GM18499 (cell line): ENCODE data around the gene CACHD1.

Experiments used
- ATAC-seq: cut with Tn5 transposase; IDR thresholded peaks from one replicate; pipeline ENCODE4 v1.9.1; 2021; ENCODE audit warnings: moderate number of reproducible peaks; ENCODE audit not compliant: insufficient read depth, unreplicated experiment

Gene CACHD1

GRCh38 chr1:64469977-64470664, at the start of gene CACHD1:
CACHD1 (plus strand) TSS chr1:64470129; CDS start chr1:64470745, 616 bp downstream.
- no peak for ATAC-seq

- ATAC-seq: no peak
Observed at GRCh38 chr1:64421377-64421776, 48.6 kb upstream of the CACHD1 start.

GRCh38 chr1:64423526-64423925, 46.4 kb upstream of the CACHD1 start:
- no peak for ATAC-seq

- no peak for ATAC-seq
Observed at GRCh38 chr1:64424412-64424811, 45.5 kb upstream of the CACHD1 start.

- no peak for ATAC-seq
Observed at GRCh38 chr1:64425521-64425920, 44.4 kb upstream of the CACHD1 start.

GRCh38 chr1:64426681-64427080, 43.2 kb upstream of the CACHD1 start:
- no peak for ATAC-seq

- ATAC-seq: no peak
Observed at GRCh38 chr1:64427879-64428278, 42.0 kb upstream of the CACHD1 start.

- no peak for ATAC-seq
Observed at GRCh38 chr1:64433308-64433707, 36.6 kb upstream of the CACHD1 start.

GRCh38 chr1:64433747-64434146, 36.2 kb upstream of the CACHD1 start:
- no peak for ATAC-seq

- ATAC-seq: no peak
Observed at GRCh38 chr1:64435000-64435399, 34.9 kb upstream of the CACHD1 start.

- ATAC-seq: no peak
Observed at GRCh38 chr1:64437453-64437852, 32.5 kb upstream of the CACHD1 start.

GRCh38 chr1:64440183-64440826, 29.6 kb upstream of the CACHD1 start:
- no peak for ATAC-seq

GRCh38 chr1:64451440-64451839, 18.5 kb upstream of the CACHD1 start:
- no peak for ATAC-seq

GRCh38 chr1:64453688-64454087, 16.2 kb upstream of the CACHD1 start:
- ATAC-seq: no peak

GRCh38 chr1:64458915-64459314, 11.0 kb upstream of the CACHD1 start:
- ATAC-seq: no peak

GRCh38 chr1:64459743-64460142, 10.2 kb upstream of the CACHD1 start:
- no peak for ATAC-seq

- no peak for ATAC-seq
Observed at GRCh38 chr1:64466033-64466432, 3.9 kb upstream of the CACHD1 start.

GRCh38 chr1:64469116-64469976, 583 bp upstream of the CACHD1 start:
- ATAC-seq: no peak

- no peak for ATAC-seq
Observed at GRCh38 chr1:64470665-64471217, 812 bp downstream of the CACHD1 start.

GRCh38 chr1:64471218-64472039, 1.5 kb downstream of the CACHD1 start:
- no peak for ATAC-seq
